HL-60 (cell line): ENCODE measurements around the gene RBM15B.

Experiments
- POLR2AphosphoS5 ChIP-seq: IDR thresholded peaks from 2 replicates; pipeline ENCODE4 v1.6.1; 2012; ENCODE audit warnings: low read depth
- TF ChIP-seq, protein P1 (sequence below): IDR thresholded peaks from one replicate; pipeline ENCODE4 v1.5.1; 2011; ENCODE audit warnings: low read length, control low read depth, inconsistent platforms; ENCODE audit not compliant: insufficient read depth

DNA sequence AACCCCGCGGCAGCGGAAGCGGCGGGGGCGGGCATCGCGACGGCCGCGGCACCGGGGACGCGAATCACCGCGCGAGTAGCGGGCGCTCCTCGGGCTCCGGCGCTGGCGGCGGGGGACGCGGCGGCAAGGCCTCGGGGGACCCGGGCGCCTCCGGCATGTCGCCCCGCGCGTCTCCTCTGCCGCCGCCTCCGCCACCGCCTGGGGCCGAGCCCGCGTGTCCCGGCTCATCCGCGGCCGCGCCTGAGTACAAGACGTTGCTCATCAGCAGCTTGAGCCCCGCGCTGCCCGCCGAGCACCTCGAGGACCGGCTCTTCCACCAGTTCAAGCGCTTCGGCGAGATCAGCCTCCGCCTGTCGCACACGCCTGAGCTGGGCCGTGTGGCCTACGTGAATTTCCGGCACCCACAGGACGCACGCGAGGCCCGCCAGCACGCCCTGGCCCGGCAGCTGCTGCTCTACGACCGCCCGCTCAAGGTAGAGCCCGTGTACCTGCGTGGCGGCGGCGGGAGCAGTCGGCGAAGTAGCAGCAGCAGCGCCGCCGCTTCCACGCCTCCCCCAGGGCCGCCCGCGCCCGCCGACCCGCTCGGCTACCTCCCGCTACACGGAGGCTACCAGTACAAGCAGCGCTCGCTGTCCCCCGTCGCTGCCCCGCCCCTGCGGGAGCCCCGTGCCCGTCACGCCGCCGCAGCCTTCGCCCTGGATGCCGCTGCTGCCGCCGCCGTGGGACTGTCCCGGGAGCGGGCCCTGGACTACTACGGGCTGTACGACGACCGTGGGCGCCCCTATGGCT lies 675 bp downstream of the RBM15B start:
- TF ChIP-seq, protein P1, sequence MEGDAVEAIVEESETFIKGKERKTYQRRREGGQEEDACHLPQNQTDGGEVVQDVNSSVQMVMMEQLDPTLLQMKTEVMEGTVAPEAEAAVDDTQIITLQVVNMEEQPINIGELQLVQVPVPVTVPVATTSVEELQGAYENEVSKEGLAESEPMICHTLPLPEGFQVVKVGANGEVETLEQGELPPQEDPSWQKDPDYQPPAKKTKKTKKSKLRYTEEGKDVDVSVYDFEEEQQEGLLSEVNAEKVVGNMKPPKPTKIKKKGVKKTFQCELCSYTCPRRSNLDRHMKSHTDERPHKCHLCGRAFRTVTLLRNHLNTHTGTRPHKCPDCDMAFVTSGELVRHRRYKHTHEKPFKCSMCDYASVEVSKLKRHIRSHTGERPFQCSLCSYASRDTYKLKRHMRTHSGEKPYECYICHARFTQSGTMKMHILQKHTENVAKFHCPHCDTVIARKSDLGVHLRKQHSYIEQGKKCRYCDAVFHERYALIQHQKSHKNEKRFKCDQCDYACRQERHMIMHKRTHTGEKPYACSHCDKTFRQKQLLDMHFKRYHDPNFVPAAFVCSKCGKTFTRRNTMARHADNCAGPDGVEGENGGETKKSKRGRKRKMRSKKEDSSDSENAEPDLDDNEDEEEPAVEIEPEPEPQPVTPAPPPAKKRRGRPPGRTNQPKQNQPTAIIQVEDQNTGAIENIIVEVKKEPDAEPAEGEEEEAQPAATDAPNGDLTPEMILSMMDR: no peak
- TF ChIP-seq POLR2AphosphoS5: peak; percentile 7; the same call in 1 of the 2 replicates
